ENCODE measurements around the gene FHL3. TPM values are rescaled to one million over a fixed set of nuclear protein-coding genes. Genes with fewer than 3 reads are reported as not detected.

Gene FHL3
- total and polyA plus RNA-seq, 10 donors = 8.6 to 39.9 (median 16.3) TPM

DNA sequence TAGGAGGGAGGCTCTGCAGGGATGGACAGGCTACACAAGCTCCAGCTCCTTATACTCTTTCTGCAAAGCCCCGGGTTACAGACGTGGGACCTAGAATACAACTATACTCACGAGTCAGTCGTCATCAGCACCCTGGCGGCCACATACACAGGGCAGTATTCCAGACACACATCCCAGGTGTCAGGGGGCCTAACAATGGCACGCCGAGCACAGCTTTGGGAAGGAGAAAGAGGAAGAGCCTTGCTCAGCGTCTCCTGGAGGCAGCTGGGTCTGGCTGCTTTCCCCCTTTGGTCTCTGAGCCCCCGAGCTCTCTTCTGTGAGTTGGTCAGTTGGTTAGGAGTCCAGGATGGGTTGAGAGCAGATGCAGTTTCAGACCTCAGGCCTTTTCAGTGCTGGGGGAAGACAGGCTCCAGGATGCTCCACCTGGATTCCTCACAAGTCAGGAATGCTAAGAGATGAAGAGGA is 45.8 kb upstream of the FHL3 start:
- 70 to 84% (median 75%) methylated on average over 3 to 9 of the region's 9 CpGs for WGBS, 5 donors
- intact Hi-C loops (cut with DNase I; ENCODE audit: low total_unique reads) = no loop called here

GRCh38 chr1:38050397-38051078 is 45.2 kb upstream of the FHL3 start:
- Histone ChIP-seq H3K27me3 (replicated peaks in 1 of 7) (peaks cover 0 to 57% (median 25%) of the 10 kb centered on the region in 7 donors), H3K27ac (no peak overlapping the region), H3K36me3 (no peaks in the 10 kb centered on the region), H3K9me3 (no peaks in the 10 kb centered on the region), H3K4me1 (peaks cover 5 to 26% (median 21%) of the 10 kb centered on the region in 6 donors), H3K4me3 (no peak overlapping the region)
- TF ChIP-seq POLR2A (IDR thresholded peaks at IDR 0.05) (no peak), POLR2AphosphoS5 (IDR thresholded peaks at IDR 0.05) (no peak)
- 58 to 71% (median 67%) methylated on average over 9 to 13 of the region's 13 CpGs for WGBS, 5 donors
- intact Hi-C loops (cut with DNase I; ENCODE audit: low total_unique reads) = no loop called here
- no peak for DNase-seq

More for the DNA sequence above, 45.8 kb upstream of the FHL3 start:
- no peak overlapping the region for H3K27ac ChIP-seq
- no peak overlapping the region for H3K4me3 ChIP-seq
- DNase-seq = no peak
- H3K27me3 ChIP-seq (replicated peaks in 1 of 7) = peaks cover 0 to 53% (median 19%) of the 10 kb centered on the region in 7 donors
- no peaks in the 10 kb centered on the region for H3K36me3 ChIP-seq
- TF ChIP-seq POLR2A (IDR thresholded peaks at IDR 0.05) (no peak), POLR2AphosphoS5 (IDR thresholded peaks at IDR 0.05) (no peak)
- TF ChIP-seq, protein P1, sequence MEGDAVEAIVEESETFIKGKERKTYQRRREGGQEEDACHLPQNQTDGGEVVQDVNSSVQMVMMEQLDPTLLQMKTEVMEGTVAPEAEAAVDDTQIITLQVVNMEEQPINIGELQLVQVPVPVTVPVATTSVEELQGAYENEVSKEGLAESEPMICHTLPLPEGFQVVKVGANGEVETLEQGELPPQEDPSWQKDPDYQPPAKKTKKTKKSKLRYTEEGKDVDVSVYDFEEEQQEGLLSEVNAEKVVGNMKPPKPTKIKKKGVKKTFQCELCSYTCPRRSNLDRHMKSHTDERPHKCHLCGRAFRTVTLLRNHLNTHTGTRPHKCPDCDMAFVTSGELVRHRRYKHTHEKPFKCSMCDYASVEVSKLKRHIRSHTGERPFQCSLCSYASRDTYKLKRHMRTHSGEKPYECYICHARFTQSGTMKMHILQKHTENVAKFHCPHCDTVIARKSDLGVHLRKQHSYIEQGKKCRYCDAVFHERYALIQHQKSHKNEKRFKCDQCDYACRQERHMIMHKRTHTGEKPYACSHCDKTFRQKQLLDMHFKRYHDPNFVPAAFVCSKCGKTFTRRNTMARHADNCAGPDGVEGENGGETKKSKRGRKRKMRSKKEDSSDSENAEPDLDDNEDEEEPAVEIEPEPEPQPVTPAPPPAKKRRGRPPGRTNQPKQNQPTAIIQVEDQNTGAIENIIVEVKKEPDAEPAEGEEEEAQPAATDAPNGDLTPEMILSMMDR (IDR thresholded peaks at IDR 0.05 in 8 of 11, conservative IDR thresholded peaks at IDR 0.05 in 3 of 11) = no peak
- no peaks in the 10 kb centered on the region for H3K9me3 ChIP-seq
- H3K4me1 ChIP-seq = peaks cover 3 to 22% (median 17%) of the 10 kb centered on the region in 6 donors

DNA sequence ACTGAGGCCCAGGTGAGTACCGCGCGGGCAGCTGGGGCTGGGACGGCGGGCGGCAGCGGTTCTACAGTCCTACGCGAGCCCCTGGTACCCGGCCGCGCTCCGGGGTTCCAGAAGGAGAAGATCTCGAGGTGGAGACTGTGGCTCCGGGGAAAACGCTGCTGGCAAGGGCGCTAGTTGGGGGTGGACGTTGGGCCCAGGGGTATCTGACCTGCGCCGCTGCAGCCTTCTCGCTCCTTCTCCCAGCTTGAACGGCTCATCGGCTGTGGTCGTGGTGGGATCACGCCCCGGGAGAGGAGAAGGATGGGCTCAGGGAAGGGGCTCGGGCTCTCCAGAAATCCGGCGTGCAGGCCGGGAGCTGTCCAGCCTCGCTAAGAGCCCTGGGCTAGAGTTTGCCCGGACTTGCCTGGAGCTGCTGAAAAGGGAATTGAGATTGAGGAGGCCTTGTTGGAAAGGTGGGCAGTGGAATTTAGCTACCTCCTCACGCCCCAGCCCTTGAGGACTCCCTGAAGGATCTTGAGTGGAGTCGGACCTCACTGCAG is 42.4 kb upstream of the FHL3 start:
- Histone ChIP-seq H3K4me1 (peaks cover 16 to 42% (median 30%) of the 10 kb centered on the region in 6 donors), H3K36me3 (no peaks in the 10 kb centered on the region), H3K9me3 (no peaks in the 10 kb centered on the region), H3K4me3 (peak overlapping the region; percentile 66 to 81 (median 71)), H3K27me3 (replicated peaks in 1 of 7) (peaks cover 6 to 66% (median 54%) of the 10 kb centered on the region in 7 donors), H3K27ac (peak overlapping the region in 1 of 8 donors; percentile 30)
- 16 to 42% (median 27%) methylated on average over 17 to 34 of the region's 34 CpGs for WGBS, 5 donors
- TF ChIP-seq POLR2A (IDR thresholded peaks at IDR 0.05) = no peak
- TF ChIP-seq, protein P1 (IDR thresholded peaks at IDR 0.05 in 8 of 11, conservative IDR thresholded peaks at IDR 0.05 in 3 of 11) = no peak
- TF ChIP-seq POLR2AphosphoS5 (IDR thresholded peaks at IDR 0.05) = no peak
- intact Hi-C loops (cut with DNase I; ENCODE audit: low total_unique reads) = no loop called here
- no peak for DNase-seq

DNA sequence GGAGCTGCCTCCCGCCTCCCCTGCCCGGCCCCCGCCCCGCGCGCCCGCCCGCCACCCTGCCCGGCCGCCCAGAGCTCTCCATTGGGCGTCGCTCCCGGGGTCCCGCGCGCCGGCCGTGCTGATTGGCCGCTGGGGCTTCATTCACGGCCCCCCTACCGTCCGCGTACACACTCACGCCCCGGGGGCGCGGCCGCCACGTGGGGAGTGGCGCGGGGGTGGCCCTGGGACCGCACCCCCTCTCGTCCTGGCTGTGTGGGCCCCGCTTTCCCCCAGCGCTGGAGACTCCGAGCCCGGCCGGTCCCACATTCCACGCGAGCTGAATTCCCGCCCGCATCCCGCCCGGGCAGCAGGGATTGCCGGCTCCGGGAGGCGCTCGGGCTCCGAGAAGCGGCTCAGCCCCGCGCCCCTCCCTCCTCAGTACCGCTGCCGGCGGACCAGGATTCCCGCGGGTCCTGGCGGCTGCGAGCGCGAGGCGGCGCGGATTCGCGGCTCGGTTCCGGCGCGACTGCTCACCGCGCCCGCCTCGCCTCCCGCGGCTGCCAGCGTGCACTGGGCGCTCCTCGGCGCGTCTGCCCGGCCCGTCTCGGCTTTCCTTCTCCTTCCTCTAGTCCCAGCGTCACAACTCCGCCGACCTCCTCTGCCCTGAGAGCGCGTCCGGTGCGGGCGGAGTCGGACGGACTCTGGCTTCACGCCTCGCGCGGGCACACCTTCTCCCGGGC is 41.7 kb upstream of the FHL3 start:
- Histone ChIP-seq H3K27ac (peak overlapping the region in 1 of 8 donors; percentile 30), H3K4me1 (peaks cover 16 to 42% (median 30%) of the 10 kb centered on the region in 6 donors), H3K9me3 (no peaks in the 10 kb centered on the region), H3K4me3 (peak overlapping the region; percentile 66 to 81 (median 71)), H3K36me3 (no peaks in the 10 kb centered on the region), H3K27me3 (replicated peaks in 1 of 7) (peaks cover 11 to 72% (median 60%) of the 10 kb centered on the region in 7 donors)
- peak; percentile 93 for DNase-seq
- TF ChIP-seq, protein P1 (IDR thresholded peaks at IDR 0.05 in 8 of 11, conservative IDR thresholded peaks at IDR 0.05 in 3 of 11) = peak in 3 of 11 experiments; percentile 5 to 13 (median 12)
- no peak for TF ChIP-seq POLR2AphosphoS5 (IDR thresholded peaks at IDR 0.05)
- intact Hi-C loops (cut with DNase I; ENCODE audit: low total_unique reads) = no loop called here
- 1 to 2% (median 1%) methylated on average over 19 to 99 of the region's 99 CpGs for WGBS, 5 donors

All from spleen (tissue), 11 donors.